ENCODE results near the gene JSRP1. TPM values are rescaled to one million over a fixed set of nuclear protein-coding genes. Genes with fewer than 3 reads are reported as not detected.

Gene JSRP1
- total and polyA plus RNA-seq, 10 of the 15 experiments (the other 5 are each of a cell fraction or from before 2014, with no cell fraction given), result 0.41 to 0.91 (median 0.49) TPM; not detected in 7

DNA sequence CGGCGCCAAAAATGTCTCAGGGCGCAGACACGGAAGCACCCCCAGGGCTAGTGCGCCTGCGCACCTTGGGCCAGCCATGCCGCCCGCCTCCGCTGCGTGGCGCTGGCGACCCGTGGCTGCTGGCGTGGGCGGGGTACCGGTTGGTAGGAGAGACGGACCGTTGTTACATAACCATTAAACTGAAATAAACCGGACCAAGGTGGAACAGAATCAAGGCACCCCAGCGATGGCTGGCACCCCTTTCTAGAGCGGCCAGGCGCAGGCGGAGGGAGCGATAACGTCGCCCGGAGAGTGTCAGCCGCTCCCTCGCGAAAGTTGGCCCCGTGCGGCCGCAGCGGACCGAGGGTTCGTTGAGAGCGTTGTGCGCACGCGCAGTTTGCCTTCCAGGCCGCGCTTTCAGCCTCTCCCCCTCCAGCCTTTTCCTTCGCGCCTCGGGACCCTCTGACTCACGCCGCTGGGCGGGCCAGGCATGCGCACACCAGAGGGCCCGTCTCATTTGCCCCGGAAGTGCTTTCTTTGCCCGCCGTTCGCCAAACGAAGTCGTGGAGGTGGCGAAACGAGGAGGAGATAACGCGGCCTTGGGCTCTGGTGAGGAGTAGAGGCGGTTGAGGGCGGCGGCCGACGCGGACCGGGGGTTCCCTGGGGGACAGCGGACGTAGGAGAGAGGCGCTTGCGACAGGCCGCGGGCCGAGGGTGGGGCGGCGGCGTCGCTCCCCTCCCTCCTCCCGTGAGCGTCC is 19.7 kb downstream of the JSRP1 start, which contains the start of the genes PLEKHJ1 and SF3A2 (continued):
- TF ChIP-seq, protein P1, sequence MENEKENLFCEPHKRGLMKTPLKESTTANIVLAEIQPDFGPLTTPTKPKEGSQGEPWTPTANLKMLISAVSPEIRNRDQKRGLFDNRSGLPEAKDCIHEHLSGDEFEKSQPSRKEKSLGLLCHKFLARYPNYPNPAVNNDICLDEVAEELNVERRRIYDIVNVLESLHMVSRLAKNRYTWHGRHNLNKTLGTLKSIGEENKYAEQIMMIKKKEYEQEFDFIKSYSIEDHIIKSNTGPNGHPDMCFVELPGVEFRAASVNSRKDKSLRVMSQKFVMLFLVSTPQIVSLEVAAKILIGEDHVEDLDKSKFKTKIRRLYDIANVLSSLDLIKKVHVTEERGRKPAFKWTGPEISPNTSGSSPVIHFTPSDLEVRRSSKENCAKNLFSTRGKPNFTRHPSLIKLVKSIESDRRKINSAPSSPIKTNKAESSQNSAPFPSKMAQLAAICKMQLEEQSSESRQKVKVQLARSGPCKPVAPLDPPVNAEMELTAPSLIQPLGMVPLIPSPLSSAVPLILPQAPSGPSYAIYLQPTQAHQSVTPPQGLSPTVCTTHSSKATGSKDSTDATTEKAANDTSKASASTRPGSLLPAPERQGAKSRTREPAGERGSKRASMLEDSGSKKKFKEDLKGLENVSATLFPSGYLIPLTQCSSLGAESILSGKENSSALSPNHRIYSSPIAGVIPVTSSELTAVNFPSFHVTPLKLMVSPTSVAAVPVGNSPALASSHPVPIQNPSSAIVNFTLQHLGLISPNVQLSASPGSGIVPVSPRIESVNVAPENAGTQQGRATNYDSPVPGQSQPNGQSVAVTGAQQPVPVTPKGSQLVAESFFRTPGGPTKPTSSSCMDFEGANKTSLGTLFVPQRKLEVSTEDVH (IDR thresholded peaks at IDR 0.05; ENCODE audit: low read depth, partially characterized antibody), result peak; percentile 41
- TF ChIP-seq RELA (IDR thresholded peaks at IDR 0.05; ENCODE audit: borderline replicate concordance, partially characterized antibody), result peak; percentile 77
- TF ChIP-seq BCL11A (IDR thresholded peaks at IDR 0.05; ENCODE audit: low read depth, low read length), result no peak
- TF ChIP-seq NFXL1 (IDR thresholded peaks at IDR 0.05; ENCODE audit: borderline replicate concordance), result no peak
- TF ChIP-seq, protein P2, sequence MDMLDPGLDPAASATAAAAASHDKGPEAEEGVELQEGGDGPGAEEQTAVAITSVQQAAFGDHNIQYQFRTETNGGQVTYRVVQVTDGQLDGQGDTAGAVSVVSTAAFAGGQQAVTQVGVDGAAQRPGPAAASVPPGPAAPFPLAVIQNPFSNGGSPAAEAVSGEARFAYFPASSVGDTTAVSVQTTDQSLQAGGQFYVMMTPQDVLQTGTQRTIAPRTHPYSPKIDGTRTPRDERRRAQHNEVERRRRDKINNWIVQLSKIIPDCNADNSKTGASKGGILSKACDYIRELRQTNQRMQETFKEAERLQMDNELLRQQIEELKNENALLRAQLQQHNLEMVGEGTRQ (IDR thresholded peaks at IDR 0.05; ENCODE audit: borderline replicate concordance, low read depth, low read length), result no peak
- peak; percentile 76 for TF ChIP-seq NRF1 (conservative IDR thresholded peaks at IDR 0.05; ENCODE audit: low read depth, low read length)
- TF ChIP-seq FOS (IDR thresholded peaks at IDR 0.05; ENCODE audit: borderline replicate concordance, extremely low read depth, insufficient read length), result no peak
- TF ChIP-seq POLR2A (IDR thresholded peaks at IDR 0.05; ENCODE audit: low read depth, low read length), result peak; percentile 93
- TF ChIP-seq BHLHE40 (IDR thresholded peaks at IDR 0.05; ENCODE audit: borderline replicate concordance in 1 of 2, low read depth in 2 of 2, low read length in 1 of 2), result peak in 1 of 2 experiments; percentile 67; a peak in 3 of 4 replicates
- TF ChIP-seq CBX3 (IDR thresholded peaks at IDR 0.05; ENCODE audit: borderline replicate concordance, low read depth), result no peak
- TF ChIP-seq, protein P3, sequence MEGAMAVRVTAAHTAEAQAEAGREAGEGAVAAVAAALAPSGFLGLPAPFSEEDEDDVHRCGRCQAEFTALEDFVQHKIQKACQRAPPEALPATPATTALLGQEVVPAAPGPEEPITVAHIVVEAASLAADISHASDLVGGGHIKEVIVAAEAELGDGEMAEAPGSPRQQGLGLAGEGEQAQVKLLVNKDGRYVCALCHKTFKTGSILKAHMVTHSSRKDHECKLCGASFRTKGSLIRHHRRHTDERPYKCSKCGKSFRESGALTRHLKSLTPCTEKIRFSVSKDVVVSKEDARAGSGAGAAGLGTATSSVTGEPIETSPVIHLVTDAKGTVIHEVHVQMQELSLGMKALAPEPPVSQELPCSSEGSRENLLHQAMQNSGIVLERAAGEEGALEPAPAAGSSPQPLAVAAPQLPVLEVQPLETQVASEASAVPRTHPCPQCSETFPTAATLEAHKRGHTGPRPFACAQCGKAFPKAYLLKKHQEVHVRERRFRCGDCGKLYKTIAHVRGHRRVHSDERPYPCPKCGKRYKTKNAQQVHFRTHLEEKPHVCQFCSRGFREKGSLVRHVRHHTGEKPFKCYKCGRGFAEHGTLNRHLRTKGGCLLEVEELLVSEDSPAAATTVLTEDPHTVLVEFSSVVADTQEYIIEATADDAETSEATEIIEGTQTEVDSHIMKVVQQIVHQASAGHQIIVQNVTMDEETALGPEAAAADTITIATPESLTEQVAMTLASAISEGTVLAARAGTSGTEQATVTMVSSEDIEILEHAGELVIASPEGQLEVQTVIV (IDR thresholded peaks at IDR 0.05; ENCODE audit: borderline replicate concordance, partially characterized antibody), result peak; percentile 61
- peak; percentile 98 for TF ChIP-seq ZNF687 (IDR thresholded peaks at IDR 0.05)
- TF ChIP-seq ZZZ3 (IDR thresholded peaks at IDR 0.05; ENCODE audit: control insufficient read depth, insufficient read length, low read depth), result no peak
- no peak; the same call in none of the 2 replicates for TF ChIP-seq CBX5 (IDR thresholded peaks at IDR 0.05; ENCODE audit: low read depth)
- no peak for TF ChIP-seq YY1 (IDR thresholded peaks at IDR 0.05; ENCODE audit: low read depth, low read length)
- no peak for TF ChIP-seq CHD1 (IDR thresholded peaks at IDR 0.05; ENCODE audit: low read depth, low read length)
- TF ChIP-seq SP1 (IDR thresholded peaks at IDR 0.05; ENCODE audit: low read depth, low read length), result peak; percentile 34
- peak; percentile 84 for TF ChIP-seq DPF2 (IDR thresholded peaks at IDR 0.05)
- no peak for TF ChIP-seq SRF (IDR thresholded peaks at IDR 0.05; ENCODE audit: low read depth in 2 of 2, low read length in 2 of 2)
- 0 out of 2 replicates have a peak, but pooled peaks have one; percentile 43 for TF ChIP-seq POLR2AphosphoS2 (IDR thresholded peaks at IDR 0.05; ENCODE audit: low read depth, low read length)

Measured in GM12878 (cell line).